HepG2 (cell line): Measurements from ENCODE around the gene NAE1. TPM values are rescaled to one million over a fixed set of nuclear protein-coding genes. Genes with fewer than 3 reads are reported as not detected.

Experiments used
- ATAC-seq: fragments of 200-7000 bp; cut with Tn5 transposase; 3 replicates; pipeline ENCODE4 v1.9.1; 2020; ENCODE audit warnings: mild to moderate bottlenecking, moderate library complexity
- BruUV-seq: library from RNA; stranded (reverse); fragments of 400-500 nt; replicated peaks from 2 replicates; lab custom pipeline; 2021; lab: Mats Ljungman, UMichigan
- CTCF ChIA-PET: fragments of 300-600 bp; formaldehyde crosslinking; extraction: SDS; loops from one replicate; lab custom pipeline; 2021; ENCODE audit warnings: low total read pairs, inconsistent platforms, low intra/inter-chr PET ratio; lab: Yijun Ruan, JAX
- POLR2A ChIA-PET: fragments of 350-600 bp; sonication (Branson Sonifier 250); formaldehyde crosslinking; loops from one replicate; lab custom pipeline; 2020; ENCODE audit warnings: antibody characterized with exemption, inconsistent platforms; lab: Yijun Ruan, JAX
- DNase-seq: peaks from one replicate; pipeline ENCODE4 v3.0.0-alpha.2; 2015; ENCODE audit warnings: low spot score
- FAIRE-seq: peaks from 3 replicates; lab custom pipeline; 2011; peaks lifted over from hg19 to GRCh38; lab: Jason Lieb, UNC
- H2AFZ ChIP-seq: one replicate; pipeline ENCODE4 v1.6.1; 2011; ENCODE audit warnings: low read length, inconsistent platforms
- H3K27ac ChIP-seq: fragments of 300-600 bp; 3 replicates; pipeline ENCODE4 v1.8.0; 2011; ENCODE audit warnings: mixed run types, mild to moderate bottlenecking, mixed read lengths, low read length, inconsistent platforms; ENCODE audit not compliant: insufficient read depth; ENCODE audit errors: extremely low read length
- H3K27me3 ChIP-seq, 2 experiments: fragments of 200-600 bp in 1 of 2; 2 replicates in 1 of 2; 3 replicates in 1 of 2; pipeline versions ENCODE4 v1.6.0 to v1.8.0; 2011; ENCODE audit warnings: low read length in 2 of 2, mild to moderate bottlenecking in 2 of 2, moderate library complexity in 2 of 2, inconsistent platforms in 1 of 2; ENCODE audit not compliant: insufficient read depth in 2 of 2, control insufficient read depth in 1 of 2
- H3K36me3 ChIP-seq, 2 experiments: fragments of 200-600 bp in 1 of 2; replicated peaks in 1 of 2; 2 replicates in 1 of 2; 3 replicates in 1 of 2; pipeline versions ENCODE4 v1.5.1 to v1.8.0; 2011; ENCODE audit warnings: low read length in 2 of 2, inconsistent platforms in 1 of 2; ENCODE audit not compliant: insufficient read depth in 2 of 2, control insufficient read depth in 1 of 2
- H3K4me1 ChIP-seq: 2 replicates; pipeline ENCODE4 v1.5.1; 2012; ENCODE audit warnings: low read length, inconsistent platforms; ENCODE audit not compliant: insufficient read depth
- H3K4me2 ChIP-seq: 2 replicates; pipeline ENCODE4 v1.6.0; 2011; ENCODE audit warnings: low read depth, low read length, inconsistent platforms
- H3K4me3 ChIP-seq, 3 experiments: fragments of 200-600 bp in 1 of 3; sonication (generic), shearing (Covaris generic) in 1 of 3; replicated peaks in 1 of 3; 2 replicates each; pipeline ENCODE4 v1.5.1; 2011 to 2016; ENCODE audit warnings: low read length in 3 of 3, inconsistent platforms in 2 of 3, low read depth in 2 of 3, mild to moderate bottlenecking in 2 of 3, control low read depth in 1 of 3, mixed read lengths in 1 of 3; ENCODE audit not compliant: insufficient read depth in 1 of 3
- H3K79me2 ChIP-seq: one replicate; pipeline ENCODE4 v1.6.1; 2011; ENCODE audit warnings: low read length, inconsistent platforms; ENCODE audit not compliant: insufficient read depth
- H3K9ac ChIP-seq: 2 replicates; pipeline ENCODE4 v1.6.0; 2011; ENCODE audit warnings: mild to moderate bottlenecking, low read depth, low read length, inconsistent platforms; ENCODE audit not compliant: insufficient read depth
- H3K9me3 ChIP-seq: 2 replicates; pipeline ENCODE4 v1.5.1; 2012; ENCODE audit warnings: mild to moderate bottlenecking, low read length
- H4K20me1 ChIP-seq: 2 replicates; pipeline ENCODE4 v1.6.0; 2011; ENCODE audit warnings: inconsistent platforms, mild to moderate bottlenecking, low read length, moderate library complexity; ENCODE audit not compliant: insufficient read depth
- ARNTL ChIP-seq: sonication (generic); formaldehyde crosslinking; IDR thresholded peaks from 2 replicates; pipeline ENCODE4 v1.4.0; 2020; ENCODE audit warnings: mild to moderate bottlenecking, missing genetic modification reagents
- ATF3 ChIP-seq: sonication (generic); formaldehyde crosslinking; IDR thresholded peaks from 2 replicates; pipeline ENCODE4 v1.4.0; 2020; ENCODE audit warnings: missing genetic modification reagents
- CBX1 ChIP-seq: IDR thresholded peaks from one replicate; pipeline ENCODE4 v1.6.1; 2016; ENCODE audit warnings: antibody characterized with exemption, low read depth
- CEBPG ChIP-seq: IDR thresholded peaks from 2 replicates; pipeline ENCODE4 v1.6.1; 2016
- EEA1 ChIP-seq: sonication (generic); formaldehyde crosslinking; IDR thresholded peaks from 2 replicates; pipeline ENCODE4 v1.5.1; 2020; ENCODE audit warnings: mild to moderate bottlenecking, missing genetic modification reagents, borderline replicate concordance
- ELF4 ChIP-seq: sonication (generic); formaldehyde crosslinking; IDR thresholded peaks from 2 replicates; pipeline ENCODE4 v1.5.0; 2020; ENCODE audit warnings: missing genetic modification reagents, mild to moderate bottlenecking, moderate library complexity, borderline replicate concordance
- FOXP1 ChIP-seq, 2 experiments: fragments of 450-650 bp in 1 of 2; IDR thresholded peaks; 2 replicates each; pipeline ENCODE4 v1.6.1; 2017 to 2018; ENCODE audit warnings: antibody characterized with exemption in 1 of 2
- GLI4 ChIP-seq: sonication (generic); formaldehyde crosslinking; IDR thresholded peaks from 2 replicates; pipeline ENCODE4 v1.5.1; 2020; ENCODE audit warnings: missing genetic modification reagents, mild to moderate bottlenecking, moderate library complexity, borderline replicate concordance
- HOXA7 ChIP-seq: sonication (generic); formaldehyde crosslinking; IDR thresholded peaks from 2 replicates; pipeline ENCODE4 v1.8.1; 2022; ENCODE audit warnings: mild to moderate bottlenecking, missing genetic modification reagents, moderate library complexity
- IRF1 ChIP-seq: sonication (generic); formaldehyde crosslinking; IDR thresholded peaks from 2 replicates; pipeline ENCODE4 v1.4.0; 2020; ENCODE audit warnings: low read depth, mild to moderate bottlenecking, missing genetic modification reagents
- MEF2D ChIP-seq: sonication (generic); formaldehyde crosslinking; IDR thresholded peaks from 2 replicates; pipeline ENCODE4 v1.5.1; 2020; ENCODE audit warnings: mild to moderate bottlenecking, missing genetic modification reagents
- MIXL1 ChIP-seq: IDR thresholded peaks from 2 replicates; pipeline ENCODE4 v1.6.1; 2016
- REXO4 ChIP-seq: sonication (generic); formaldehyde crosslinking; IDR thresholded peaks from 2 replicates; pipeline ENCODE4 v1.8.0; 2022; ENCODE audit warnings: missing genetic modification reagents, mild to moderate bottlenecking, borderline replicate concordance
- RNF2 ChIP-seq: fragments of 450-650 bp; conservative IDR thresholded peaks from 2 replicates; pipeline ENCODE4 v1.6.1; 2016; ENCODE audit warnings: low read depth
- TAF1 ChIP-seq: sonication (generic); formaldehyde crosslinking; IDR thresholded peaks from 2 replicates; pipeline ENCODE4 v1.4.0; 2020; ENCODE audit warnings: missing genetic modification reagents
- TMF1 ChIP-seq: sonication (generic); formaldehyde crosslinking; IDR thresholded peaks from 2 replicates; pipeline ENCODE4 v1.8.1; 2022; ENCODE audit warnings: low read depth, missing genetic modification reagents
- ZBTB46 ChIP-seq: sonication (generic); formaldehyde crosslinking; IDR thresholded peaks from 2 replicates; pipeline ENCODE4 v1.4.0; 2020; ENCODE audit warnings: mild to moderate bottlenecking, missing genetic modification reagents, borderline replicate concordance
- ZNF292 ChIP-seq: sonication (generic); formaldehyde crosslinking; IDR thresholded peaks from 2 replicates; pipeline ENCODE4 v1.8.1; 2022; ENCODE audit warnings: mild to moderate bottlenecking, low read depth, missing genetic modification reagents, borderline replicate concordance
- ZNF350 ChIP-seq: sonication (generic); formaldehyde crosslinking; IDR thresholded peaks from 2 replicates; pipeline ENCODE4 v1.4.0; 2020; ENCODE audit warnings: mild to moderate bottlenecking, low read depth, missing genetic modification reagents, borderline replicate concordance
- ZNF737 ChIP-seq: sonication (generic); formaldehyde crosslinking; IDR thresholded peaks from 2 replicates; pipeline ENCODE4 v1.5.0; 2020; ENCODE audit warnings: missing genetic modification reagents, mild to moderate bottlenecking, borderline replicate concordance
- WGBS: methylation state at CpG from one replicate; pipeline ENCODE4 v1.1.6; 2017; ENCODE audit warnings: low lambda C conversion rate; 5-methylcytosine and 5-hydroxymethylcytosine counted together
- in situ Hi-C: cut with HindIII; loops from 2 replicates; pipeline ENCODE4 v1.10.0; 2017; ENCODE audit warnings: low pct_unique_long_range_greater_than_20kb; ENCODE audit not compliant: extremely low pct_ligation_motif_present
- intact Hi-C: fragments of 100-400 bp; cut with micrococcal nuclease; formaldehyde crosslinking; loops from one replicate; pipeline ENCODE4 v1.10.0; 2022; ENCODE audit not compliant: unreplicated experiment
- polyA plus RNA-seq, 8 experiments: library from polyadenylated mRNA; depleted of rRNA in 3 of 8; stranded (reverse) in 7 of 8; unstranded in 1 of 8; fragments of >200 nt; fragmentation: Illumina TruSeq in 4 of 8; extraction: Trizol in 4 of 8; gene quantifications; 2 replicates each; pipeline versions ENCODE4 v1.2.1 to v1.2.3, GENCODE V29; 2011 to 2016; ENCODE audit warnings: low read depth in 4 of 8, missing spikeins in 1 of 8, mixed read lengths in 1 of 8; ENCODE audit not compliant: insufficient read depth in 1 of 8
- total RNA-seq, 5 experiments: library from RNA; depleted of rRNA; stranded (reverse); fragments of >200 nt; fragmentation: Illumina TruSeq; extraction: Trizol; gene quantifications; 2 replicates each; pipeline ENCODE4 v1.2.3, GENCODE V29; 2016; ENCODE audit warnings: low read depth in 1 of 5

The NAE1 gene
- total and polyA plus RNA-seq, 2 of the 13 experiments (the other 11 are each of a cell fraction or from before 2014, with no cell fraction given): 95.7 to 206 TPM

GRCh38 chr16:66840883-66841282, 10.1 kb upstream of the NAE1 start:
- H3K9ac ChIP-seq: no peak overlapping the region
- no peaks in the 10 kb centered on the region for H3K36me3 ChIP-seq
- H3K4me3 ChIP-seq: no peak overlapping the region
- H3K27ac ChIP-seq: no peak overlapping the region
- ATAC-seq: no peak
- H3K9me3 ChIP-seq: no peaks in the 10 kb centered on the region
- no peak for DNase-seq
- POLR2A ChIA-PET: no interaction called here
- CTCF ChIA-PET: no interaction called here
- no peaks in the 10 kb centered on the region for H3K79me2 ChIP-seq
- intact Hi-C loops: loop anchor here (10.0 kb wide), 1 partner anchor 86 kb away; the partner anchor contains the start of gene DYNC1LI2
- no peak overlapping the region for H2AFZ ChIP-seq
- in situ Hi-C loops: no loop called here
- H3K4me2 ChIP-seq: no peak overlapping the region
- H4K20me1 ChIP-seq: no peaks in the 10 kb centered on the region
- H3K4me1 ChIP-seq: peaks cover 15% of the 10 kb centered on the region; the same call in 1 of the 2 replicates
- peaks cover 7 to 45% of the 10 kb centered on the region in 2 experiments; a peak in 4 of 5 replicates for H3K27me3 ChIP-seq
- WGBS: 3% methylated on average over 3 of the region's 3 CpGs
- BruUV-seq: no TSS peak
- FAIRE-seq: no peak
- TF ChIP-seq RNF2: no peak
- TF ChIP-seq ZNF737 (CRISPR knock-in tag): no peak
- no peak for TF ChIP-seq FOXP1 (IDR thresholded peaks at IDR 0.05)
- TF ChIP-seq FOXP1 (CRISPR knock-in tag; IDR thresholded peaks at IDR 0.05): no peak
- TF ChIP-seq ATF3 (CRISPR knock-in tag): no peak
- no peak for TF ChIP-seq REXO4 (CRISPR knock-in tag)
- TF ChIP-seq GLI4: no peak
- no peak for TF ChIP-seq IRF1 (CRISPR knock-in tag)
- TF ChIP-seq CEBPG (CRISPR knock-in tag): no peak
- TF ChIP-seq HOXA7 (CRISPR knock-in tag): no peak
- TF ChIP-seq MEF2D: no peak
- no peak for TF ChIP-seq ELF4 (CRISPR knock-in tag)
- TF ChIP-seq EEA1 (CRISPR knock-in tag): no peak
- TF ChIP-seq MIXL1 (CRISPR knock-in tag): no peak
- no peak for TF ChIP-seq ARNTL (CRISPR knock-in tag)
- no peak for TF ChIP-seq TMF1 (CRISPR knock-in tag)
- TF ChIP-seq TAF1 (CRISPR knock-in tag): no peak
- no peak for TF ChIP-seq ZNF350
- no peak for TF ChIP-seq CBX1
- no peak for TF ChIP-seq ZNF292 (CRISPR knock-in tag)
- TF ChIP-seq ZBTB46 (CRISPR knock-in tag): no peak
- TF ChIP-seq, all 625 proteins: peak for 0
